Neutrophil (primary cell): ENCODE measurements around the gene RSRC1.
"Not testable (repeated sequence)": the region's sequence is repeated elsewhere in the genome, so short reads cannot be mapped to it uniquely, and the experiment has no call there.

ENCODE experiments used
- H3K27ac ChIP-seq: fragments of 200-600 bp; sonication (generic); 2 replicates; pipeline ENCODE4 v1.5.1; 2016; ENCODE audit warnings: mild to moderate bottlenecking, moderate library complexity
- H3K27me3 ChIP-seq: fragments of 200-600 bp; sonication (generic); 2 replicates; pipeline ENCODE4 v1.6.0; 2016; ENCODE audit warnings: mild to moderate bottlenecking
- H3K36me3 ChIP-seq: fragments of 200-600 bp; sonication (generic); 2 replicates; pipeline ENCODE4 v1.5.1; 2017
- H3K4me1 ChIP-seq, 2 experiments: fragments of 200-600 bp in 1 of 2; sonication (generic) in 1 of 2; 1 replicate in 1 of 2; 2 replicates in 1 of 2; pipeline versions ENCODE4 v1.5.1 to v1.6.1; 2013 to 2016; ENCODE audit warnings: low read depth in 1 of 2, low read length in 1 of 2, mild to moderate bottlenecking in 1 of 2, moderate library complexity in 1 of 2; ENCODE audit not compliant: control insufficient read depth in 1 of 2, insufficient read depth in 1 of 2
- H3K4me3 ChIP-seq, 2 experiments: fragments of 200-600 bp in 1 of 2; sonication (generic) in 1 of 2; 1 replicate in 1 of 2; 2 replicates in 1 of 2; pipeline ENCODE4 v1.5.1; 2013 to 2016; ENCODE audit warnings: low read depth in 1 of 2, low read length in 1 of 2, mild to moderate bottlenecking in 1 of 2, moderate library complexity in 1 of 2
- H3K9me3 ChIP-seq: fragments of 200-600 bp; sonication (generic); 2 replicates; pipeline ENCODE4 v1.5.1; 2016
- CTCF ChIP-seq: fragments of 200-600 bp; sonication (generic); IDR thresholded peaks from 2 replicates; pipeline ENCODE4 v1.5.1; 2016; ENCODE audit warnings: antibody characterized with exemption

RSRC1 gene

GRCh38 chr3:158509891-158510290 lies 400.0 kb downstream of the RSRC1 start:
- no peaks in the 10 kb centered on the region for H3K36me3 ChIP-seq
- H3K27ac ChIP-seq: no peak overlapping the region
- no peaks in the 10 kb centered on the region for H3K4me1 ChIP-seq
- no peak overlapping the region for H3K4me3 ChIP-seq
- H3K9me3 ChIP-seq: no peaks in the 10 kb centered on the region
- TF ChIP-seq CTCF: no peak
- H3K27me3 ChIP-seq: no peaks in the 10 kb centered on the region

- H3K4me3 ChIP-seq, H3K36me3 ChIP-seq, H3K4me1 ChIP-seq, H3K9me3 ChIP-seq, H3K27ac ChIP-seq, H3K27me3 ChIP-seq: not testable (repeated sequence)
Observed at GRCh38 chr3:158516729-158517128, 406.8 kb downstream of the RSRC1 start.

- no peak for TF ChIP-seq CTCF
- Histone ChIP-seq H3K4me1 (no peaks in the 10 kb centered on the region), H3K27ac (no peak overlapping the region)
Observed at GRCh38 chr3:158519776-158520175, 409.9 kb downstream of the RSRC1 start.

GRCh38 chr3:158520433-158520832 lies 410.5 kb downstream of the RSRC1 start:
- Histone ChIP-seq H3K4me3 (no peak overlapping the region), H3K27me3 (no peaks in the 10 kb centered on the region), H3K36me3 (no peaks in the 10 kb centered on the region), H3K27ac (no peak overlapping the region), H3K9me3 (no peaks in the 10 kb centered on the region), H3K4me1 (no peaks in the 10 kb centered on the region)
- TF ChIP-seq CTCF: no peak

More at GRCh38 chr3:158519776-158520175, 409.9 kb downstream of the RSRC1 start:
- Histone ChIP-seq H3K9me3 (no peaks in the 10 kb centered on the region), H3K36me3 (no peaks in the 10 kb centered on the region), H3K4me3 (no peak overlapping the region), H3K27me3 (no peaks in the 10 kb centered on the region)

- Histone ChIP-seq H3K36me3 (no peaks in the 10 kb centered on the region), H3K4me1 (no peaks in the 10 kb centered on the region), H3K9me3 (no peaks in the 10 kb centered on the region), H3K27me3 (no peaks in the 10 kb centered on the region), H3K4me3 (no peak overlapping the region), H3K27ac (no peak overlapping the region)
- no peak for TF ChIP-seq CTCF
Observed at GRCh38 chr3:158522221-158523136, 412.6 kb downstream of the RSRC1 start.

GRCh38 chr3:158528076-158528674 lies 418.3 kb downstream of the RSRC1 start:
- no peaks in the 10 kb centered on the region for H3K27me3 ChIP-seq
- no peaks in the 10 kb centered on the region for H3K36me3 ChIP-seq
- H3K9me3 ChIP-seq: no peaks in the 10 kb centered on the region
- no peak for TF ChIP-seq CTCF
- H3K4me1 ChIP-seq: no peaks in the 10 kb centered on the region
- no peak overlapping the region for H3K4me3 ChIP-seq
- H3K27ac ChIP-seq: no peak overlapping the region
